DOHH2 (cell line): ENCODE measurements around the gene AFG3L2.

Source experiments
- H3F3A ChIP-seq: fragments of 200-600 bp; sonication (generic), shearing (Covaris generic); 2 replicates; pipeline ENCODE4 v1.6.0; 2016; ENCODE audit warnings: antibody characterized with exemption, mild to moderate bottlenecking; ENCODE audit not compliant: control insufficient read depth, insufficient read depth
- H3K27ac ChIP-seq: fragments of 200-600 bp; sonication (generic); 2 replicates; pipeline ENCODE4 v1.5.1; 2014; ENCODE audit warnings: low read depth, mild to moderate bottlenecking, low read length, moderate library complexity
- H3K27me3 ChIP-seq: fragments of 200-600 bp; sonication (generic); 2 replicates; pipeline ENCODE4 v1.6.1; 2014; ENCODE audit warnings: mild to moderate bottlenecking, low read length, mixed read lengths; ENCODE audit not compliant: control insufficient read depth
- H3K36me3 ChIP-seq: fragments of 200-600 bp; sonication (generic); 2 replicates; pipeline ENCODE4 v1.6.1; 2014; ENCODE audit warnings: mild to moderate bottlenecking, low read length, moderate library complexity, mixed read lengths; ENCODE audit not compliant: control insufficient read depth
- H3K4me1 ChIP-seq: fragments of 200-600 bp; sonication (generic); 2 replicates; pipeline ENCODE4 v1.6.1; 2014; ENCODE audit warnings: mild to moderate bottlenecking, low read length, mixed read lengths; ENCODE audit not compliant: control insufficient read depth
- H3K4me2 ChIP-seq: fragments of 200-600 bp; sonication (generic); 2 replicates; pipeline ENCODE4 v1.6.0; 2014; ENCODE audit warnings: mild to moderate bottlenecking, low read length, moderate library complexity
- H3K4me3 ChIP-seq: fragments of 200-600 bp; sonication (generic); 2 replicates; pipeline ENCODE4 v1.5.1; 2014; ENCODE audit warnings: mild to moderate bottlenecking, low read length, mixed read lengths
- H3K79me2 ChIP-seq: fragments of 200-600 bp; sonication (generic); 2 replicates; pipeline ENCODE4 v1.6.1; 2014; ENCODE audit warnings: mild to moderate bottlenecking, low read length, mixed read lengths; ENCODE audit not compliant: control insufficient read depth
- H3K9me2 ChIP-seq: fragments of 200-600 bp; sonication (generic); replicated peaks from 2 replicates; pipeline ENCODE4 v1.6.1; 2014; ENCODE audit warnings: mild to moderate bottlenecking, low read length, mixed read lengths; ENCODE audit not compliant: control insufficient read depth
- H3K9me3 ChIP-seq: fragments of 200-600 bp; sonication (generic); 2 replicates; pipeline ENCODE4 v1.6.1; 2014; ENCODE audit warnings: antibody characterized with exemption, low read length, mixed read lengths; ENCODE audit not compliant: control insufficient read depth, insufficient read depth
- H4K20me1 ChIP-seq: fragments of 200-600 bp; sonication (generic); 2 replicates; pipeline ENCODE4 v1.6.0; 2014; ENCODE audit warnings: low read depth, mild to moderate bottlenecking, antibody characterized with exemption, low read length, moderate library complexity; ENCODE audit not compliant: control insufficient read depth, insufficient read depth
- CTCF ChIP-seq: fragments of 200-600 bp; sonication (generic); IDR thresholded peaks from one replicate; pipeline ENCODE4 v1.5.1; 2014; ENCODE audit warnings: antibody characterized with exemption, mild to moderate bottlenecking, low read depth, low read length; ENCODE audit not compliant: poor library complexity, severe bottlenecking
- EZH2phosphoT487 ChIP-seq: fragments of 200-600 bp; sonication (generic); IDR thresholded peaks from 2 replicates; pipeline ENCODE4 v1.6.1; 2017; ENCODE audit warnings: borderline replicate concordance, mild to moderate bottlenecking, antibody characterized with exemption, low read length, moderate library complexity, mixed read lengths

The AFG3L2 gene

GRCh38 chr18:12347895-12348294, 29.1 kb downstream of the AFG3L2 start:
- TF ChIP-seq CTCF (no peak), EZH2phosphoT487 (no peak)
- Histone ChIP-seq H3K79me2 (no peaks in the 10 kb centered on the region), H3K27me3 (no peaks in the 10 kb centered on the region), H3K4me1 (no peaks in the 10 kb centered on the region), H3K9me2 (no peaks in the 10 kb centered on the region), H3K4me2 (no peak overlapping the region), H4K20me1 (no peaks in the 10 kb centered on the region), H3K9me3 (no peaks in the 10 kb centered on the region), H3K4me3 (no peak overlapping the region), H3K27ac (no peak overlapping the region), H3F3A (no peaks in the 10 kb centered on the region), H3K36me3 (peaks cover 89% of the 10 kb centered on the region)

DNA sequence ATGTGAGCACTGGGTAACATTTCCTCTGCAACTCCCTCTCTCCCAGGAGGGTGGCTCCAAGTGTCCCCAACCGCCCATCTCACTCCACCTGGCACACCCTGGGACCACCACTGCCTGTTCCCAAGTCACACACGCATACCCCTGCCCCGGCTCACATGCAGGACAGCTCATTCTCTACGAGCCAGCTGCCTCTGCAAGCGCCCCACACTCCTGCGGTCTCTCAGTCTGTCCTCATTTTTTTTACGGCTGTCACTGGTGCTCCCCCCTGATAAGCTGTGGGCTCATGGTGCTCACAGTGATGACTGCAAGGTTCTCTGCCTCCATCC, 30.8 kb downstream of the AFG3L2 start:
- Histone ChIP-seq H4K20me1 (no peaks in the 10 kb centered on the region), H3K27me3 (no peaks in the 10 kb centered on the region), H3K36me3 (peaks cover 92% of the 10 kb centered on the region), H3K4me1 (no peaks in the 10 kb centered on the region), H3K9me2 (no peaks in the 10 kb centered on the region), H3K4me3 (no peak overlapping the region), H3K79me2 (no peaks in the 10 kb centered on the region), H3K9me3 (no peaks in the 10 kb centered on the region), H3K27ac (no peak overlapping the region), H3K4me2 (no peak overlapping the region), H3F3A (no peaks in the 10 kb centered on the region)
- TF ChIP-seq CTCF (no peak), EZH2phosphoT487 (no peak)

GRCh38 chr18:12345491-12346239, 31.4 kb downstream of the AFG3L2 start:
- Histone ChIP-seq H4K20me1 (no peaks in the 10 kb centered on the region), H3F3A (no peaks in the 10 kb centered on the region), H3K79me2 (no peaks in the 10 kb centered on the region), H3K27ac (no peak overlapping the region), H3K4me3 (no peak overlapping the region), H3K4me2 (no peak overlapping the region), H3K9me3 (no peaks in the 10 kb centered on the region), H3K9me2 (no peaks in the 10 kb centered on the region), H3K36me3 (peaks cover 87% of the 10 kb centered on the region), H3K27me3 (no peaks in the 10 kb centered on the region), H3K4me1 (no peaks in the 10 kb centered on the region)
- TF ChIP-seq EZH2phosphoT487 (no peak), CTCF (no peak)
